ENCODE measurements around the gene MYO1E.

The MYO1E gene

DNA sequence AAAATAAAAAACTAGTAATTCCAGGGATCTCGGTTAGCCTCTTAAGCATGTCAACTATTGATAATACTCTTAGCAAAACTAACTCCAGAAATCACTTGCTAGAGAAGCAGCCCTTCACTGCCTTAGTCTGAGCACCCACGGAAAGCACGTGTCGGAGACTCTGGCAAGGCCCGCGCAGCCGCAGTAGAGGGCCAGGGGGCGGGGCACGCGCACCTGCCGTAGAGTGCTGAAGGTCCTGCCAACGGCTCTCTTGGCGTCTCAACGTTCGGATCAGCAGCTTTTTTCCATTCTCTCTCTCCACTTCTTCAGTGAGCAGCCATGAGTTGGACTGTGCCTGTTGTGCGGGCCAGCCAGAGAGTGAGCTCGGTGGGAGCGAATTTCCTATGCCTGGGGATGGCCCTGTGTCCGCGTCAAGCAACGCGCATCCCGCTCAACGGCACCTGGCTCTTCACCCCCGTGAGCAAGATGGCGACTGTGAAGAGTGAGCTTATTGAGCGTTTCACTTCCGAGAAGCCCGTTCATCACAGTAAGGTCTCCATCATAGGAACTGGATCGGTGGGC lies 166.0 kb downstream of the MYO1E start, which contains the start of gene LDHAL6B:
Gene LDHAL6B (plus strand): TSS at position 221 of the 561 bp plus-strand sequence. CDS start 98 bp downstream, at position 319.
- no peak within 1 kb of the TSS for H3K27ac ChIP-seq
- TF ChIP-seq, protein P1, sequence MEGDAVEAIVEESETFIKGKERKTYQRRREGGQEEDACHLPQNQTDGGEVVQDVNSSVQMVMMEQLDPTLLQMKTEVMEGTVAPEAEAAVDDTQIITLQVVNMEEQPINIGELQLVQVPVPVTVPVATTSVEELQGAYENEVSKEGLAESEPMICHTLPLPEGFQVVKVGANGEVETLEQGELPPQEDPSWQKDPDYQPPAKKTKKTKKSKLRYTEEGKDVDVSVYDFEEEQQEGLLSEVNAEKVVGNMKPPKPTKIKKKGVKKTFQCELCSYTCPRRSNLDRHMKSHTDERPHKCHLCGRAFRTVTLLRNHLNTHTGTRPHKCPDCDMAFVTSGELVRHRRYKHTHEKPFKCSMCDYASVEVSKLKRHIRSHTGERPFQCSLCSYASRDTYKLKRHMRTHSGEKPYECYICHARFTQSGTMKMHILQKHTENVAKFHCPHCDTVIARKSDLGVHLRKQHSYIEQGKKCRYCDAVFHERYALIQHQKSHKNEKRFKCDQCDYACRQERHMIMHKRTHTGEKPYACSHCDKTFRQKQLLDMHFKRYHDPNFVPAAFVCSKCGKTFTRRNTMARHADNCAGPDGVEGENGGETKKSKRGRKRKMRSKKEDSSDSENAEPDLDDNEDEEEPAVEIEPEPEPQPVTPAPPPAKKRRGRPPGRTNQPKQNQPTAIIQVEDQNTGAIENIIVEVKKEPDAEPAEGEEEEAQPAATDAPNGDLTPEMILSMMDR (IDR thresholded peaks at IDR 0.05), result no peak
- TF ChIP-seq ZFX (IDR thresholded peaks at IDR 0.05; ENCODE audit: borderline replicate concordance), result no peak

GRCh38 chr15:59205839-59206622 lies 166.6 kb downstream of the MYO1E start:
- no peak overlapping the region for H3K27ac ChIP-seq
- TF ChIP-seq, protein P1 (IDR thresholded peaks at IDR 0.05), result no peak
- no peak for TF ChIP-seq ZFX (IDR thresholded peaks at IDR 0.05; ENCODE audit: borderline replicate concordance)

DNA sequence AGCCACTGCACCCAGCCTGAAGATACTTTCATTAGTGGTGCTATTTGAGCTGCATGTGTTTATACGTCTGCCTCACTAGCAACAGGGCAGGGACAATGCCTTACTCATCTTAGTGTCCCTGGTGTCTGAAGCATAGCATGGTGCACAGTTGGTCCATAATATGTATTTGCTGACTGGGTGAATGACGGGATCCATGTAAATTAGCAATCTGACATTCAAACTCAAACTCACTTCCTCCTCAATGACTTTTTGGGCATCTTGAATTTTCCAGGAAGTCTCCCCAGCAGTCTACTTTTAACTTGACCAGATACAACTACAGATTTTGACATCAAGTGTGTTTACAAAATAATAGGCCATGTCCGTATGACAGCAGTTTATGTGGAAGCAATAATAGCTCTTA lies 169.0 kb downstream of the MYO1E start:
- no peak overlapping the region for H3K27ac ChIP-seq
- TF ChIP-seq ZFX (IDR thresholded peaks at IDR 0.05; ENCODE audit: borderline replicate concordance), result no peak
- TF ChIP-seq, protein P1 (IDR thresholded peaks at IDR 0.05), result no peak

DNA sequence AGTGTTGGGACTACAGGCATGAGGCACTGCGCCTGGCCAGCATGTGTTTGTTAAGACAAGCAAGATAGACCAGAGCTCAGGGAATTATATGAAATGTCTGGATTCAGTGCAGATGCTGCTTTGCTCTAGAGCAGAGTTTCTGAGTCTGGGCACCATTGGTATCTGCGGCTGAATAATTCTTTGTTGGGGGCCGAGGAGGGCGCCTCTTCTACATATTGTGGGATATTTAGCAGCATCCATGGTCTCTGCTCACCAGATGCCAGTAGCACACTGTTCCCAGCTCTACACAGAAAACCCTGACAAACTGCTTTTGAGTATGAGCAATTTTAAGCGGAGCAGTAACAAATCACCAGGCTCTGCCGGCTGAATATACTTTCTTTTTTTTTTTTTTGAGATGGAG lies 169.7 kb downstream of the MYO1E start:
- no peak overlapping the region for H3K27ac ChIP-seq
- TF ChIP-seq ZFX (IDR thresholded peaks at IDR 0.05; ENCODE audit: borderline replicate concordance), result no peak
- TF ChIP-seq, protein P1 (IDR thresholded peaks at IDR 0.05), result no peak

DNA sequence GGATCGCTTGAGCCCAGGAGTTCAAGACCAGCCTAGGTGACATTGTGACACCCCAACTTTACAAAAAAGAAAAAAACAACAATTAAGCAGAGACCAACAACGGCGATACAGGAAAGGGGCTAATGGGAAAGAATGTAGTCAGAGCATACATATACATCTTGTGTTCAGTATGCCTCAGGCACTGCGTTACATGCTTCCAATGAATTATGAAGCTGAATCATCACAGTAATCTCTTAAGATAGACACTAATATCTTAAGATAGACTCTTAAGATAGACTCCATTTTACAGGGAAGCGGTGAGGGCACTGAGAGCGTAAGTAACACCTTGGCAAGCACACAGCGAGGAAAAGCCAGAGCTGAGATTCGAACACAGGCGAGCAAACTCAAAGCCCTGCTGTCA lies 172.1 kb downstream of the MYO1E start:
- TF ChIP-seq, protein P1 (IDR thresholded peaks at IDR 0.05), result no peak
- TF ChIP-seq ZFX (IDR thresholded peaks at IDR 0.05; ENCODE audit: borderline replicate concordance), result no peak
- no peak overlapping the region for H3K27ac ChIP-seq

GRCh38 chr15:59199626-59200465 lies 172.8 kb downstream of the MYO1E start:
- no peak overlapping the region for H3K27ac ChIP-seq
- TF ChIP-seq, protein P1 (IDR thresholded peaks at IDR 0.05), result no peak
- TF ChIP-seq ZFX (IDR thresholded peaks at IDR 0.05; ENCODE audit: borderline replicate concordance), result no peak
